K562 (cell line): ENCODE results near the gene INSL3. TPM values are rescaled to one million over a fixed set of nuclear protein-coding genes. Genes with fewer than 3 reads are reported as not detected.
A peak's percentile ranks its signal among the peaks of the same experiment; 100 is the strongest.

Experiments
- CBX1 ChIP-seq: sonication (generic); IDR thresholded peaks from 2 replicates; pipeline ENCODE4 v1.6.1; 2016; ENCODE audit warnings: antibody characterized with exemption, low read depth, mild to moderate bottlenecking
- ELF4 ChIP-seq: fragments of 450-650 bp; formaldehyde crosslinking; IDR thresholded peaks from 2 replicates; pipeline ENCODE4 v1.4.0; 2022; ENCODE audit warnings: missing genetic modification characterization
- FOXJ3 ChIP-seq: sonication (generic); formaldehyde crosslinking; IDR thresholded peaks from 2 replicates; pipeline ENCODE4 v1.4.0; 2020; ENCODE audit warnings: mild to moderate bottlenecking, missing genetic modification reagents
- GTF2A2 ChIP-seq: IDR thresholded peaks from 2 replicates; pipeline ENCODE4 v1.6.1; 2016; ENCODE audit warnings: mild to moderate bottlenecking, missing genetic modification characterization, missing compliant biosample characterization
- HMGN3 ChIP-seq: IDR thresholded peaks from 2 replicates; pipeline ENCODE4 v1.6.1; 2011; ENCODE audit warnings: borderline replicate concordance, low read depth, mild to moderate bottlenecking, mixed read lengths, low read length; ENCODE audit not compliant: insufficient read length; ENCODE audit errors: extremely low read depth
- LEF1 ChIP-seq: fragments of 450-650 bp; IDR thresholded peaks from 2 replicates; pipeline ENCODE4 v1.6.1; 2016; ENCODE audit warnings: mild to moderate bottlenecking
- MCM5 ChIP-seq: fragments of 450-650 bp; IDR thresholded peaks from 2 replicates; pipeline ENCODE4 v1.6.1; 2016; ENCODE audit warnings: low read depth
- MED1 ChIP-seq: sonication (generic); formaldehyde crosslinking; IDR thresholded peaks from 2 replicates; pipeline ENCODE4 v1.8.1; 2023; ENCODE audit warnings: missing genetic modification reagents, borderline replicate concordance
- MTA2 ChIP-seq: fragments of 450-650 bp; IDR thresholded peaks from 2 replicates; pipeline ENCODE4 v1.6.1; 2016; ENCODE audit warnings: low read depth
- NCOA4 ChIP-seq: fragments of 450-650 bp; IDR thresholded peaks from 2 replicates; pipeline ENCODE4 v1.6.1; 2018; ENCODE audit warnings: mild to moderate bottlenecking; ENCODE audit not compliant: partially characterized antibody
- NR1H2 ChIP-seq: sonication (generic); formaldehyde crosslinking; IDR thresholded peaks from 2 replicates; pipeline ENCODE4 v1.4.0; 2020; ENCODE audit warnings: mild to moderate bottlenecking, missing genetic modification reagents
- NR2C2 ChIP-seq, 2 experiments: fragments of 200-800 bp in 1 of 2; sonication (Bioruptor generic) in 1 of 2; sonication (generic) in 1 of 2; formaldehyde crosslinking in 1 of 2; IDR thresholded peaks; 2 replicates each; pipeline versions ENCODE4 v1.6.1 to v1.8.0; 2016 to 2022; ENCODE audit warnings: mild to moderate bottlenecking in 1 of 2, missing compliant biosample characterization in 1 of 2, missing genetic modification characterization in 1 of 2, missing genetic modification reagents in 1 of 2
- PHTF2 ChIP-seq: fragments of 250-450 bp; sonication (Bioruptor Pico); IDR thresholded peaks from 2 replicates; pipeline ENCODE4 v1.5.0; 2021; ENCODE audit warnings: mild to moderate bottlenecking
- SNRNP70 ChIP-seq: fragments of 200-400 bp; formaldehyde crosslinking; optimal IDR thresholded peaks from 2 replicates; pipeline ENCODE3; 2017; ENCODE audit warnings: low read depth, low read length
- SREBF2 ChIP-seq: sonication (generic); formaldehyde crosslinking; IDR thresholded peaks from 2 replicates; pipeline ENCODE4 v1.4.0; 2020; ENCODE audit warnings: mild to moderate bottlenecking, missing genetic modification reagents
- TEAD4 ChIP-seq, 2 experiments: sonication (generic) in 1 of 2; formaldehyde crosslinking in 1 of 2; IDR thresholded peaks; 2 replicates each; pipeline versions ENCODE4 v1.6.1 to v1.8.0; 2012 to 2022; ENCODE audit warnings: borderline replicate concordance in 1 of 2, inconsistent platforms in 1 of 2, low read length in 1 of 2, mild to moderate bottlenecking in 1 of 2, missing genetic modification reagents in 1 of 2
- TGIF2 ChIP-seq: sonication (generic); formaldehyde crosslinking; IDR thresholded peaks from 2 replicates; pipeline ENCODE4 v1.8.1; 2022; ENCODE audit warnings: mild to moderate bottlenecking, missing genetic modification reagents, moderate library complexity
- THRAP3 ChIP-seq: fragments of 450-650 bp; IDR thresholded peaks from 2 replicates; pipeline ENCODE4 v1.6.1; 2016; ENCODE audit warnings: mild to moderate bottlenecking, inconsistent platforms, borderline replicate concordance
- UBTF ChIP-seq, 2 experiments: IDR thresholded peaks; 2 replicates each; pipeline ENCODE4 v1.6.1; 2012; ENCODE audit warnings: improper control_type of control experiment in 2 of 2, low read depth in 2 of 2, low read length in 2 of 2, borderline replicate concordance in 1 of 2
- ZBED1 ChIP-seq: IDR thresholded peaks from 2 replicates; pipeline ENCODE4 v1.6.1; 2014
- ZBTB7A ChIP-seq: IDR thresholded peaks from 2 replicates; pipeline ENCODE4 v1.6.1; 2011; ENCODE audit warnings: low read depth, mild to moderate bottlenecking, low read length, moderate library complexity, borderline replicate concordance; ENCODE audit not compliant: control insufficient read depth
- ZNF133 ChIP-seq: fragments of 250-450 bp; sonication (Bioruptor Pico); IDR thresholded peaks from 2 replicates; pipeline ENCODE4 v1.4.0; 2020; ENCODE audit warnings: mild to moderate bottlenecking
- ZNF174 ChIP-seq: fragments of 250-450 bp; sonication (Bioruptor Pico); IDR thresholded peaks from 2 replicates; pipeline ENCODE4 v1.4.0; 2020; ENCODE audit warnings: mild to moderate bottlenecking
- ZNF780A ChIP-seq: fragments of 250-450 bp; sonication (Bioruptor Pico); IDR thresholded peaks from 2 replicates; pipeline ENCODE4 v1.5.0; 2021; ENCODE audit warnings: mild to moderate bottlenecking
- polyA plus RNA-seq, 8 experiments: library from polyadenylated mRNA; depleted of rRNA in 4 of 8; stranded (reverse) in 5 of 8; unstranded in 3 of 8; fragments of >200 nt; fragmentation: Nextera tagmentation in 2 of 8; fragmentation: Illumina TruSeq in 1 of 8; extraction: Ambion mirVana in 2 of 8; extraction: Trizol in 1 of 8; gene quantifications; 2 replicates each; pipeline versions ENCODE4 v1.2.1 to v1.2.3, GENCODE V29; 2011 to 2014; ENCODE audit warnings: inconsistent platforms in 1 of 8, missing spikeins in 1 of 8
- total RNA-seq, 7 experiments: library from RNA; depleted of rRNA in 6 of 7; stranded (reverse); fragments of >200 nt in 6 of 7; fragmentation: Illumina TruSeq in 2 of 7; extraction: Trizol in 2 of 7; gene quantifications; 2 replicates each; pipeline versions ENCODE4 v1.2.1 to v1.2.3, GENCODE V29; 2011 to 2021; ENCODE audit warnings: low replicate concordance in 1 of 7
- TF ChIP-seq, protein P1 (sequence below), 2 experiments: fragments of 450-650 bp; IDR thresholded peaks; 2 replicates each; pipeline ENCODE4 v1.6.1; 2016
- TF ChIP-seq, protein P2 (sequence below), 3 experiments: fragments of 200-800 bp in 1 of 3; sonication (Bioruptor generic) in 1 of 3; sonication (generic) in 1 of 3; formaldehyde crosslinking in 1 of 3; IDR thresholded peaks; 2 replicates each; pipeline versions ENCODE4 v1.6.1 to v1.8.0; 2016 to 2022; ENCODE audit warnings: mild to moderate bottlenecking in 2 of 3, missing compliant biosample characterization in 2 of 3, missing genetic modification characterization in 2 of 3, missing genetic modification reagents in 1 of 3

The INSL3 gene
- total and polyA plus RNA-seq, 9 of the 15 experiments (the other 6 are each of a cell fraction or from before 2014, with no cell fraction given): not detected

DNA sequence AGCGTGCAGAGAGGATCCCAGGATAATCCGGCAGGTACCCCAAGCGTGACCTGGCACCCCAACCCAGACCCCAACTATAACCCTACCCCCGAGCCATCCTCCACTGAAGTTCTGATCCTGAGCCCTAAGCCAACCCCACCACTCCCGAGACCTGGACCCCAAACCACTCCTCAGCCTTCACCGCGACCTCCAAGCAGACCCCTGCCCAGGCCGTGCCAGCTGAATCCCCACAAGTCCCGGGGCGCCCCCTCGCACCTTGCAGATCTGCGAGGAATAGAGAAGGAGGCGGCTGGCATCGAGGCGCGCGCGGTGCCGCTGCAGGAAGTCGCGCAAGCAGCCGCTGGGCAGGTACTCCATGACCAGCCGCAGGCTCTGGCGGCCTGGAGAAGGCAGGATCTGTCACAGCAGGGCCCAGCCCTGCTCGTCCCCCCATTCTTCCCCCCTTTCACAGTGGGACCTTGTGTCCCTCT lies 10.1 kb upstream of the INSL3 start (continued):
- TF ChIP-seq, protein P1, sequence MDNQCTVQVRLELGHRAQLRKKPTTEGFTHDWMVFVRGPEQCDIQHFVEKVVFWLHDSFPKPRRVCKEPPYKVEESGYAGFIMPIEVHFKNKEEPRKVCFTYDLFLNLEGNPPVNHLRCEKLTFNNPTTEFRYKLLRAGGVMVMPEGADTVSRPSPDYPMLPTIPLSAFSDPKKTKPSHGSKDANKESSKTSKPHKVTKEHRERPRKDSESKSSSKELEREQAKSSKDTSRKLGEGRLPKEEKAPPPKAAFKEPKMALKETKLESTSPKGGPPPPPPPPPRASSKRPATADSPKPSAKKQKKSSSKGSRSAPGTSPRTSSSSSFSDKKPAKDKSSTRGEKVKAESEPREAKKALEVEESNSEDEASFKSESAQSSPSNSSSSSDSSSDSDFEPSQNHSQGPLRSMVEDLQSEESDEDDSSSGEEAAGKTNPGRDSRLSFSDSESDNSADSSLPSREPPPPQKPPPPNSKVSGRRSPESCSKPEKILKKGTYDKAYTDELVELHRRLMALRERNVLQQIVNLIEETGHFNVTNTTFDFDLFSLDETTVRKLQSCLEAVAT (IDR thresholded peaks at IDR 0.05): peak in 1 of 2 experiments; percentile 36; a peak in 1 of 4 replicates
- TF ChIP-seq THRAP3: no peak
- no peak for TF ChIP-seq NR2C2 (CRISPR knock-in tag; IDR thresholded peaks at IDR 0.05)
- no peak for TF ChIP-seq NR2C2 (tag; IDR thresholded peaks at IDR 0.05)
- TF ChIP-seq ZNF174 (CRISPR knock-in tag): no peak
- TF ChIP-seq ZBED1: no peak
- TF ChIP-seq PHTF2: no peak
- no peak for TF ChIP-seq FOXJ3
- no peak for TF ChIP-seq SREBF2 (CRISPR knock-in tag)
- no peak for TF ChIP-seq TGIF2 (CRISPR knock-in tag)
- TF ChIP-seq LEF1: no peak
- TF ChIP-seq UBTF (IDR thresholded peaks at IDR 0.05; ENCODE audit: borderline replicate concordance in 1 of 2, low read depth in 2 of 2, low read length in 2 of 2): no peak
- TF ChIP-seq, protein P2, sequence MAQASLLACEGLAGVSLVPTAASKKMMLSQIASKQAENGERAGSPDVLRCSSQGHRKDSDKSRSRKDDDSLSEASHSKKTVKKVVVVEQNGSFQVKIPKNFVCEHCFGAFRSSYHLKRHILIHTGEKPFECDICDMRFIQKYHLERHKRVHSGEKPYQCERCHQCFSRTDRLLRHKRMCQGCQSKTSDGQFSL (CRISPR knock-in tag; IDR thresholded peaks at IDR 0.05): no peak
- TF ChIP-seq, protein P2 (tag; IDR thresholded peaks at IDR 0.05): no peak
- no peak for TF ChIP-seq MTA2
- no peak for TF ChIP-seq ZNF133
- TF ChIP-seq MED1 (CRISPR knock-in tag): no peak
- TF ChIP-seq SNRNP70: no peak
- no peak for TF ChIP-seq GTF2A2 (tag)
- no peak for TF ChIP-seq NCOA4
- no peak for TF ChIP-seq TEAD4 (IDR thresholded peaks at IDR 0.05; ENCODE audit: low read length)
- TF ChIP-seq TEAD4 (CRISPR knock-in tag; IDR thresholded peaks at IDR 0.05; ENCODE audit: borderline replicate concordance): no peak
- TF ChIP-seq CBX1: no peak
- TF ChIP-seq ZNF780A: no peak
- no peak for TF ChIP-seq MCM5
- no peak for TF ChIP-seq NR1H2 (CRISPR knock-in tag)
- TF ChIP-seq ZBTB7A: peak; percentile 43; the same call in 1 of the 2 replicates
- TF ChIP-seq ELF4 (CRISPR knock-in tag): no peak
- peak; percentile 11 for TF ChIP-seq HMGN3
